HG03196 (cell line): ENCODE data around the gene UNC79.

Experiments
- ATAC-seq: cut with Tn5 transposase; IDR thresholded peaks from one replicate; pipeline ENCODE4 v1.9.1; 2021; ENCODE audit not compliant: unreplicated experiment

The UNC79 gene

DNA sequence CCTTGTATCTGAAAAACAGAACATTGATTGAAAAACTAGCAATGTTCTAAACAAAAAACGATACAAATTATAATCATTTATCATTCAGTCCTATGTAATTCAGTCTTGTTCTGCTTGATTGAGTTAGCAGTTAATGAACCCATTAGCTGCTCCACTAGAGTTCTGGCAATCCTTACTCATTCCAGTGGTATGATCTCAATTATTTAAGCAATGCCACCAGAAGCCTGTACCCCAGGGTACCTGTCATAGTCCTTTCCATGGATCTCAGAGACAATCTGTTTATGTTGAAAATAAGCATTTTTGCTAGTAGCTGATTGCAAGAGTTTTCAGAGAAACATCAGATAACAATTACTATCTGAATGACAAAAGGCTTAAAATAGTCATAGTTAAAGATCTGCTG, 115.9 kb downstream of the UNC79 start:
- no peak for ATAC-seq

DNA sequence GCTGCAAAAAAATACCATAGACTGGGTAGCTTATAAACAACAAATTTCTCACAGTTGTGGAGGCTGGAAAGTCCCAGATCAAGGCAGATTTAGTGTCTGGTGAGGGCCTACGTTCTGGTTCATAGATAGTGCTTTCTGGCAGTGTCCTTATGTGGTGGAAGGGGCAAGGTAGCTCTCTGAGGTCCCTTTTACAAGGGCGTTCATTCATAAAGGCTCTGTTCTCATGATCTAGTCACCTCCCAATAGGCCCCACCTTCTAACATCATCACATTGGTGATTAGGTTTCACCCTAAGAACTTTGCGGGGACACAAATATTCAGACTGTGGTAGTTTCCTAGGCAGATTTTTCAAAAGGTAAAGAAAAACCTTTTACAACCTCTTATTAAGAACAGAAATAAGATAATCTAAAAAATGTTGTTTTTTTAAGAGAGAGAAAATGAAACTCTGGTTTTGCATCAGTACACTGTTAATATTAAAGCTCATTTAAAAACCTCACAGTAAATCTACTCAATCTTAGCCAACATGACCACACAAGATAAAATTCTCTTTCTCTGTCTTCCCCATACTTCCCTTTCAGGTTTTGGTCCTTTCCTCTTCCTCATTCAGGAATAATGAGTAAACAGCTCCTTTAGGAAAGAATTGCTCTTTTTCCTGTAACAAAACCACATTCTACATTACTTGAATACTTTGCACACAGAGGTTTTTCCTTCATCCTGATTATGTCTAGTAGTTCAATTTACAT, 117.5 kb downstream of the UNC79 start:
- peak; percentile 85 for ATAC-seq

DNA sequence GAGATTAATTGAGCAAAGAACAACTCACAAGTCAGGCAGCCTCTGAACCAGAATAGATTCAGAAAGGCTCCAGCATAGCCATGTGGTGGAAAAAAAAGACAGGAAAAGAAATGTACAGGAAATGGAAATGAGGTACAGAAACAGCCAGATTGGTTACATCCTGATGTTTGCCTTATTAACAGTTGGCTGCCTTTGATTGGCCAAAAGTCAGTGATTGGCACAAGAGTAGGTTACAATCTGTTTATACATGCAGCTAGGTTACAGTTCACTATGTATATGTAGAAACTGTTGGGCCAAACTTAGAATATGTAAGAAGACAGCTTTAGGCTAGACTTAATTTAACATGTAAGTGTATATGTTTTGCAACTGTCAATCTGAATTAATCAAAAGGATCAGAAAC, 118.9 kb downstream of the UNC79 start:
- no peak for ATAC-seq

DNA sequence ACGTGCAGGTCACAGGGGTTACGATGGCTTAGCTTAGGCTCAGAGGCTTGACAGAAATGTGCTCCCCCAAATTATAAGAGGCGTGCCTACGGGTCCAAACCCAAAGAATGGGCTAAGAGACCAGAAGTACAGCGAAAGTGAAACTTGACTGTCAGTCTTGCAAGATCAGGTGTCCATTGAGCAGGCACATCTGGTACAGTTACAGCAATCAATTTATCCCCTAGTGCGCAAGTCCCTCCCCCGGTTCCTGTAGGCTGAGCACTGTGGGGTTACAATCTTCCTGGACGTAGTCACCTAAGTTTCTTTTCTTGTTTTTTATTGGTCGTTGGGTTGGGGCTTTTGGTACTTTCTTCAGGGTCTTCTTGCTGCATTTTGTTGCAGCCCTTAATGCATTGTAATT, 134.2 kb downstream of the UNC79 start:
- ATAC-seq, result no peak

DNA sequence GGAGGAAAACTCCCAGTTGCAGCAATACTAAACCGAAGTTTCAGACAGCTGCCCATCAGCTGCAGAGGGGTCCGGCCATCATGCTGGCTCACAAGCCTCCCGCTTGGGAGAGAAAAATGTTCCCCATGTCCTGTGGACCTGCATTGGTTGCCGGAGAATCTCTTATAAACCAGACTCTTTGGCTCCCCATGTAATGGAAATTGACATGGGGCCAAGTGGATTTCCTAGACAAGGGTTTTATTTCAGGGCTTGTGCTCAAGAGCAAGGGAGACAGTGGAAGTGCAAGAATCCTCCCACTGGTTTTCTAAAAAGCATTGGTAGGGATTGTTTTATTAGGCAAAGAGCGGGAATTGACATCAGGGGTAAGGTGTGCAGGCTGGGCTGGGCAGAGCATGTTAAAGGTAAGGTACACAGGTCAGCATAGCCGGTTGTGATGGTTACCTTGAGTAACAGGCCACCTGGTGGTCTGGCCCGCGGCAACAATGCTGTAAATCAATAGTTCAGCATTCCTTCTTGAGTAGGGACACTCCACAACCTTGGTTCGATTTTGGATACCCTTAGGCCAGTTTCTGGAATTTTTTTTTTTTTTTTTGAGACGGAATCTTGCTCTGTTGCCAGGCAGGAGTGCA, 135.4 kb downstream of the UNC79 start:
- no peak for ATAC-seq

DNA sequence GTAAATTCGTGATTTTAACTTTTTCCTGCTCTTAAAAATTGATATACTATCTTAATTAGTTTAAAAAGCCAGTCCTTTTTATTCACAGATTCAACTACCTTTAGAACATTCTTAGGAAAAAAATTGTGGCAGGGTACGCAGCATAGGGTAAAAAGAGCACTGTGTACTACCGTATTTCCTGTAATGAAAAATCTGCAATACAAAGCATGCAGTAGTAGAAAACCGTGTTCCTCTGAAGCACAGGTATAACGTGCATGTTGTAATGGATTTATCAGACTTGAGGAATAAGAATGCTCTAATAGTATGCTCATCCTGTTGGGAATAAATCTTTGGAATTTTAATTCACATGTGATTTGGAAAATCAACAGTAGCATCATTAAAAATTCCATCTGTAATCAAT, 140.5 kb downstream of the UNC79 start:
- ATAC-seq, result no peak

DNA sequence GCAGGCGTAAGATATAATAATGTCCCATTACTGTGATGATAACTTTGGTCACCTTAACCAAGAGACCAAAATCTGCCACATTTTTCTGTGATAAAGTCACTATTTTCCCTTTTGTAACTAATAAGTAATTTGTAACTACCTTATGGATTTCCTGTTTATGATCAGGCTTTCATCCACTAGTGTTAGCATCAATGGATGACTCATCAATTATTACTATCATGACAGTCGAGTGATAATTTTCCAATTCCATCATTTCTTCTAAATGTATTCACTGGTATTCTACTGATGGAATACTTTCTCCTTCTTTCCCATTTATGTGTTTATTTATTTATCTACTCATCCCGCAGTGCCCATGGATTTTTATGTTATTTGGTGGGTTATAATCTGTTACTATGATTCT, 148.4 kb downstream of the UNC79 start:
- ATAC-seq, result no peak

DNA sequence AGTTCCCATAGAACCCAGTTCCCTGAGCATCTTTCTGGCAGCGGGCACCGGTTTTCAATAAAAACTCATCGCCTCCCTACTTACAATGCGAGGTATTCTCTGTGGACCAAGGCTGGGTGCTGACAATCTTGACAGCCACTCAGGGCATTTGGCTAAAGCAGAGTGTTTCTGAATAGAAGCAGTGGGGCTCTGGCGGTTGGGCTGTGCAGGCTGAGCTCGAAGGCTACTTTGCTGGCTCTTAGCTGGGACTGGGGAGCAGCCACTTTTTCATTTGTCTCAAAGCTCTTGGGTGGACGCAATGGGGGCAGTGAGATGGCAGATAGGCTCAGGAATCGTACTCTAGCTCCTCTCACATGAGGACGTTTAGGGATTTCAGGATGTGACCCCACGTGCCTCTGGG, 151.8 kb downstream of the UNC79 start:
- no peak for ATAC-seq

DNA sequence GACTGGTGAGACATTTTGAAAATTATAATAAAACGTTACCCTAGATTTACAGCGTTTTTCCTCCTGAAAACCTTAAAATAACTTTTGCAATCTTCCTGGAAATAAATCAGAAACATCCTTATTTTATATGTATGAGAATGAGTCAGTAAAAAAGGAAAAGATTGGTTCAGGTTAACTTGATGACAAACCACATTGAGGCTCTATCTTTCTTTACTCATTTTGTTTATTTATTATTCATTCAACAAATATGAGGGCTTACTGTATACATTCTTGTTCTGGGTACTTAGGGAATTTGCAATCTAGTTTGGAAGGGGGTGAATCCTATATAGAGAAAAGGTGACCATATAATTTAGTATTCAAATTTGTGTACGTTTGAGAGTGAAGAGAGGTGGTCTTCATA, 156.6 kb downstream of the UNC79 start:
- ATAC-seq, result no peak

DNA sequence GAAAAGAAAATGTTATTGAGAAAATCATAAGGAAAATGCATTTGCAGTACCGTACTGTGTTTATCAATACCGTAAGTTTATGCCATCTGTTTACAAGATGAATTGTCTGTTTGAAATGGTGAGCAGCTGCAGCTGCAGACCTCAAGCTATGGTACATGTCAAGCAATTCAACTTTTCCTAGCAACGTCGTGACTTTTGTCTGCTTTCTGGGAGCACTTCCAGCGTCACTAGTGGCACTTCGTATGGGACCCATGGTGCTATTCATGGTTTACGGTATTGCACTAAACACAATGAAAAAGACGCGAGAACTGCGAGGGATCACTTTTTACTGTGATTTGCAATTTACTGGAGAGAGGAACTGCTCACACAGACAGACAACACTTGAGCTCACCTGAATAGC, 160.8 kb downstream of the UNC79 start:
- ATAC-seq, result no peak

DNA sequence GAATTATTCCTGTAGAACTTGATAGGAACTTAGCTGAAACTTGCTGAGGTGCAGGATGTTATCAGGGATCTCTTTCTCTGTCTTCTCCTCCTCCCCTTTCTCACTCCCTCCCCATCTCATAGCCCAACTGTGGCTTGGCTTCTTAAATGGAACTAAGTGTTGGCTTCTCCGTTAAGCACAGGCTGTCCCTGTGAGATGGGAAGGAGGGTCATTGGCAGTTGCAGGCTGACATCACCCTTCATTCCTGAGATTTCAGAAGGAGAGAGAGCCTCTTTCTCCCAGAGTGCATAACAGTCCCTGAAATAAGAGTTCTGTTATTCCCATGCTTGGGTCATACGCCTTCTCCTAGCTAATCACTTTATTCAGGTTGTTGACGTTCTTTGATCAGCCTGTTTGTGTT, 162.0 kb downstream of the UNC79 start:
- no peak for ATAC-seq

DNA sequence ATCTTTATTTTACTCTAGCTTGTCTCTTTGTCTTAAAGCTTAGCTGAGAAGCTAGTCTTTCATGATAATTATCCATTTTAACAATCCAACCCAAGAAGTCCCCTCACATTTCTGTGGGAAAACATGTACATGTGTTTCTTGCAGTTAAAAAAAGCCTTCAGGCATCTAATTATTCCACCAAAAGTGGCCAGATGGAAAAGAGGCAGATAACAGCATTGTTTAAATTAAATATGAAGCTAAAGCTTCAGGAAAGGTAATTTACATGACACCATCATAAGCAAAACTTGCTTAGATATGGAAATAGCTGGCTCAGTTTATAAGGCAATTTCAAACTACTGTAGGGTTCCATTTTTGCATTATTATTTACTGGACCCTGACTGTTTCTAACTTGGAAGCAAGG, 175.4 kb downstream of the UNC79 start:
- ATAC-seq, result no peak

DNA sequence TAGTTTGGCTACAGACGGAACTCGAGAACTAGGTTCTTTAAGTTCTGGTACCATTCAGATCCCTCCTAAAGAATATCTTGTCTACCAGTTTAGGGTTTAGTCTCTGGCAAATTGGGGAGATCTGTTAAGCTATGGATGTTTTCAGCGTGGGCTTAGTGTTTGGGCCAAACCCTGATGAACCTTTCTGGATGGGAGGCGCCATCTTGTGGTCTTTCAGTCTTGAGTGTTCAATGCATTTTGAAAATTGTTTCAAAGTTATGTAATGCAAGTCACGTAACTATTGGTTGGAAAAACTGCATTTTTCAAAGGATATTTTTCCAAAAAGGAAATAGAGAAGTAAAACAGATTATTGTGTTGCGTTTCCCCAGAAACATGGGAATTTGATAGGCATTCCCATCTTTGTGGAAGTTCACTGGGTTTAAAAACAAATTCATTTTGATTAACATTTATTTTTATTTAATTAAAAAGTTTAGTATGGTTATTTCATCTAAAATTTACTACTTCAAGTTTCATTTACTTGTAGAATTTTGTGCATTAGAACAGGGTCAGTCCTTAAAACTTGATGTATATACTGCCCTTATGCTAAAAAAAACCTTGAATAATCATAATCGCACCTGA, 188.5 kb downstream of the UNC79 start:
- ATAC-seq, result no peak

DNA sequence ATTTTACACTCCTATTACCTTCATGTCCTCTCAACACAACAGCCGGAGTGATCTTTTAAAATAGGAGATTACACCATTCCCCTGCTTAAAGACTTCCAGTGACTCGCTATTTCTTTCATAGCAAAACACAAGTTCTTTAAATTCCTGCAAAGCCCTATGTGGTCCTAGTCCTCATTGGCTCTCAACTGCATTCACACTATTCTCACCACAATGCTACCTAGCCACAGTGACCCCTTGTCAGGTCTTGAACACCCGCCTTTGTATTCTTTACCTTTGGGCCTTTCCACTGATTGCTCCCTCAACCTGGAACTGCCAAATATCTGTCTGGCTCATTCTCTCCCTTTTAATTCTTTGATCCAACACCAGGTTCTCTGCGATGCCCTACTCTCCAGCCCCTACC, 197.3 kb downstream of the UNC79 start:
- no peak for ATAC-seq

DNA sequence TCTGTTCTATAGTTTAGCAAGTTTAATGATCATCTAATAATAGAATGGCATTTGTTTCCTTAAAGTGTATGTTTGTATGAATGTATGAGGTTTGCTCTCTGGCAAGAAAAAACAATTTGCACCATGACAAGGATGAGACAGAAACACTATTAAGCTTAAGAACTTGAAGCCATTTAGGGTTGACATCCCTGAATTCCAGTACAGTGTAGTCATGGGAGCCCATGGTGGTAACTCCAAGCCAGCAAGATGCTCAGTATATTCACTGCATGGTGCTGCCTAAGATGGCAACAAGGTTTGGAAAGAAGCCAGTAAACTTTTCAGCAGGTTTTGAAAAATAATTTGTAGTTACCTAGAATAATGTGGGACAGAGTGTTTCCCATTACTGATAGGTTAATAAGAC, 198.9 kb downstream of the UNC79 start:
- no peak for ATAC-seq

DNA sequence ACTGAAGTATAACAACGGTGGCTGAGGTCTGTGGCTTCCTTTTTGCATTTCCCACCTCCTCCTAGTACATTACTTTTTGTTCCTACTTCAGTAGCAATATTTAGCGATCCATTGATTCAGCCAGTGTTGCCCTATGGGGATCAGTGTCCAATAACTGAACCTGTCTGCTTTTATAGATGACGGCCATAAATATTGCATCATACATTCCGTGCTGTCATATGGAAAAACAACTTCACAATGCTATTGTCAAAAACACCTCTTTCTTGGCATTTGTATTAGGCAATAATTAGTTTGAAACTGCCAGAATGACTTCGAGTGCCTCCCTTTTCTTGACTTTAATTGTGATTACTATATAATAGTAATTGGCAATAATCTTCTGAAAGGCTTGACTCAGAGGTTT, 208.1 kb downstream of the UNC79 start:
- ATAC-seq, result no peak

DNA sequence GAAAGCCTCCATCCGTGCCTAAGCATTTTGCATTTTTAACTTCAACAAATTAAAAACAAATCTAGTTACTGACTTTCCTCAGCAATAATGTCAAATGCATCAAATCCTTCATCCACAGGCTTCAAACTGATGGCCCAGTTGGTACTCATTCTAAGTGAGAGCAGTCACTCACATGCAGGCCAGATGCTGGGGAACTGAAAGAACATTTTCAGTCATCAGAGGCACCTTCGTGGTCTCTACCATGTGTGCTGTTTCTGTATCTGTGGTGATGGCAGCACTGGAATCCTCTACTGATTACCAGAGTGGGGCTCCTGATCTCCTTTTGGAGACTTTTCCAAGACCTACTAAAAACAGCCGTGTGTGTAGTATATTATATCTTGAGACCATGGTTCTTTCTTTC, 212.4 kb downstream of the UNC79 start:
- no peak for ATAC-seq

DNA sequence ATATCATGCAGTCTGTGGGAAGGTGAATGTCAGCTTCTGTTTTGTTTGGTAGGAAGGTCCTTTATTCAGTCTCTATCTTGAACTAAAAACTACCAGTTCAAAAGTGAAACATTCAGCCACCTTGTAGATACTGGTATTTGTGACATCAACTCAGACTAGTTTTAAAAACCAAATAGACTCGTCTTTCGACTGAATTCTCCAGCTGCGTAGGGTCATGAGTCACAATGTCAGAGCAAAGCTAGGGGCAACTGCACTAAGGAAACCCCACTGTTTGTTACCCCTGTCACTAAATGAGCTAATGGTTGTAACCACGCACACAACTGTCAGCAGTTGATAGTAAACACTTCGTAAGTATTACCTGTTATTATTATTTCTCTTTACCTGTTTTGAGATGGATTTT, 212.9 kb downstream of the UNC79 start:
- ATAC-seq, result no peak

DNA sequence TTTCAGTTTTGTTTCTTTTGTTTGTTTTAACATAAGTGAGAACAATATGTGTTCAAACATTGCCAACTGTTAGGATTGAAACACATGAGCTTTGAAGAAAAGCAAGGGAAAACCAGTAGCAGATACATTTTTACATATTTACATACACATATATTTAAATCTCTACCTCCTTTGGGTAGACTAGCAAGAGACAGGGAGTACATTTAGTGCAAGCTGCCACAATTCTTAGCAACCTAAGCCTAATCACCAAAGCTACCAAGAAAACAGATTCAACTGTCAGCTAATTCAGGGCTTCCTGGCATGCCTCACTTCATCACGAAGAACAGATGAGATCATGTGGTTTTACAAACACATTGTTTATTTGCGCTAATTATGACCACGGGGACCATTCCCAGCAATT, 214.5 kb downstream of the UNC79 start:
- no peak for ATAC-seq

DNA sequence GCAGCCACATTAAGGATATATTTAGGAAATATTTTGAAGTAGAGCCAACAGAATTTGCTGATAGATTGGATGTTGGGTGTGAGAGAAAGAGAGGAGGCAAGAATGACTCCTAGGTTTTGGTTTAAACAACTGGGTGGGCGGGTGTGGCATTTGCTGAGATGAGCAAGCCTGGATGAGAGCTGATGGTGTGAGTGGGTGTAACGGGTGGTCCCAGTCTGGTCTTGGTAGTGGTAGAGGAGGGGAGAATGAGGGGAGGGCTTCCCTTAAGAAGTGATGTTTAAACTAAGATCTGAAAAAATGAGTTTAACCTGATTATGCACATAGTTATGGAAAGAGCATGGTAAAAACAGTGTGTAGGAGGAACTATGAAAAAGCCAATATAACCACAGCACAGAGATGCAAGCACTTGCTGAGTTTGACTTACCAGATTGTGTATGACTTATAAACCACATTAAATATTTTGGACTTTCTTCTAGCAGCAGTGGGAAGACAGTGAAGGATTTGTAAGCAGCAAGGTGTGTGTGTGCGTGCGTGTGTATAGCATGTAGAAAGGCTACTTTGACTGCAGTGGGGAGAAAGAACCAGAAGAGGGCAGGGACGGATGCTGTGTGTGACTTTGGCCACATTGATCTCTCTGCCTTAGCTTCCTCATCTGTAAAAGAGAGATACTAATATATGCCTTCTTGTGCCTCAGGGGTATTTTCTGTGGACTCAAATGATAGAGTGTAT, 217.9 kb downstream of the UNC79 start:
- no peak for ATAC-seq

DNA sequence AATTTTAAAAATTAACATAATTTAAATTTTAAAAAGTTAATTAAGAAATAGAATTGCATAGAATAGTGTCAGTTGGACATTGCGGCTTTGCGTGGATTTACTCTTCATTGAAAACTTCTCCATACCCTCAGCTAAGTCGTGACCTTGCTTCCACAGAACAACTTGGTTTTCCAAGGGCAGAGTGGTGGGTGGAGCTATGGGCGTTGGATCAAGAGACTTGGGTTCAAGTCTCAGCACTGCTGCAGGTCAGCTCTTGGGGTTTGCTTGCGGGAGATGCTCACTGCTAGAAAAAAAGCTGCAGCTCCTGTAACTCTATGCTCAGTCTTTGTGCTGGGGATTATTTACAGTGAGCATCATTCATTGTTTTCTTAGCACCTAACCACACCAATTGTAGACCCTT, 223.9 kb downstream of the UNC79 start:
- no peak for ATAC-seq
